ENCODE results near the gene MACROD2.

The MACROD2 gene

DNA sequence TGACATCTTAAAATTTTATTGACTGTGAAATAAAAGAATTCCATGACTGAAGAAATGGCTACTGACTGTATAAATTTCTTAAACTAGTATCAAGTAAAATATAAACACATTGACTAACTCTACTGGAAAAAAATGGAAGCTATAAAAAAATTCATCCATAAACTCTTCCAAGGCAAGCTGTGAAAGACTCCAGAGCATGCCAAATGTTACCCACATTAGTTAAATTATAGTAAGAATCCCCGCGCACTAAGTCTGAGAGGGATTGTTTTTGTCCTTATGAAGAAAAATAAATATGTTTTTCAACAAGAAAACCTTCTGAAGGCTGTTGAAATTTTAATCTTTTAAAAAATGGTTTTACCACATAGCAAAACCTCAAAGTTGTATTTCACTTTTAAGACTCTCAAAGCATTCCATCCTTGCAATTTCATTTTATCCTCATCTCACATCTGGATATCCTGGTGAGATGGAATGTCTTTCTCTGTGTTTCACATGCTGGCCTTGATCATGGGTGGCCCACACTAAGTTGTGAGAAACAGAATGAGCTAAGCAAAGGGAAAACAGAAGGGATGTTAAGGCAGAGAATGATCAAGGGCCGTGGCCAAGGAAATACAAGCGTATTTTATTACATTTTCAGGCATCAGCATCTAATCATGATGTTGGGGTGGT lies 1845.5 kb downstream of the MACROD2 start:
- Histone ChIP-seq H3K27ac (ENCODE audit: extremely low read depth, low read depth, low read length) (no peak overlapping the region), H3K4me3 (ENCODE audit: low read depth, low read length) (no peak overlapping the region), H3K9me3 (ENCODE audit: control insufficient read depth, insufficient read depth, low read depth, low read length) (no peaks in the 10 kb centered on the region), H3K4me1 (ENCODE audit: control insufficient read depth, insufficient read depth, low read length) (no peaks in the 10 kb centered on the region), H3K36me3 (ENCODE audit: control insufficient read depth in 2 of 2, insufficient read depth in 1 of 2, low read length in 2 of 2) (no peaks in the 10 kb centered on the region)
- TF ChIP-seq ZSCAN23 (tag by site-specific recombination; IDR thresholded peaks at IDR 0.05): no peak
- no peak for TF ChIP-seq KLF10 (tag by site-specific recombination; IDR thresholded peaks at IDR 0.05)
- TF ChIP-seq ZNF629 (tag by site-specific recombination; IDR thresholded peaks at IDR 0.05): no peak
- TF ChIP-seq ZNF433 (tag by site-specific recombination; IDR thresholded peaks at IDR 0.05; ENCODE audit: low read depth): no peak
- TF ChIP-seq ZNF324 (tag by site-specific recombination; IDR thresholded peaks at IDR 0.05): no peak
- no peak for TF ChIP-seq ZNF791 (tag by site-specific recombination; IDR thresholded peaks at IDR 0.05)
- TF ChIP-seq, protein P1, sequence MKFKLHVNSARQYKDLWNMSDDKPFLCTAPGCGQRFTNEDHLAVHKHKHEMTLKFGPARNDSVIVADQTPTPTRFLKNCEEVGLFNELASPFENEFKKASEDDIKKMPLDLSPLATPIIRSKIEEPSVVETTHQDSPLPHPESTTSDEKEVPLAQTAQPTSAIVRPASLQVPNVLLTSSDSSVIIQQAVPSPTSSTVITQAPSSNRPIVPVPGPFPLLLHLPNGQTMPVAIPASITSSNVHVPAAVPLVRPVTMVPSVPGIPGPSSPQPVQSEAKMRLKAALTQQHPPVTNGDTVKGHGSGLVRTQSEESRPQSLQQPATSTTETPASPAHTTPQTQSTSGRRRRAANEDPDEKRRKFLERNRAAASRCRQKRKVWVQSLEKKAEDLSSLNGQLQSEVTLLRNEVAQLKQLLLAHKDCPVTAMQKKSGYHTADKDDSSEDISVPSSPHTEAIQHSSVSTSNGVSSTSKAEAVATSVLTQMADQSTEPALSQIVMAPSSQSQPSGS (tag by site-specific recombination; IDR thresholded peaks at IDR 0.05; ENCODE audit: low read depth): no peak
- TF ChIP-seq SCRT2 (tag by site-specific recombination; IDR thresholded peaks at IDR 0.05): no peak
- no peak for TF ChIP-seq ZFP69B (tag by site-specific recombination; IDR thresholded peaks at IDR 0.05)
- ChIA-PET POLR2A (no interaction called here), CTCF (interaction anchor here (0.7 kb wide), 1 partner anchor 593 kb away, joined by 3 read pairs; no protein-coding TSS in a partner anchor)

GRCh38 chr20:15842872-15843271 lies 1847.6 kb downstream of the MACROD2 start:
- ChIA-PET CTCF (interaction anchor here (0.6 kb wide), 1 partner anchor 9 kb away, joined by 3 read pairs; no protein-coding TSS in a partner anchor), POLR2A (no interaction called here)
- Histone ChIP-seq H3K36me3 (ENCODE audit: control insufficient read depth in 2 of 2, insufficient read depth in 1 of 2, low read length in 2 of 2) (no peaks in the 10 kb centered on the region), H3K4me3 (ENCODE audit: low read depth, low read length) (no peak overlapping the region), H3K27ac (ENCODE audit: extremely low read depth, low read depth, low read length) (no peak overlapping the region), H3K9me3 (ENCODE audit: control insufficient read depth, insufficient read depth, low read depth, low read length) (no peaks in the 10 kb centered on the region), H3K4me1 (ENCODE audit: control insufficient read depth, insufficient read depth, low read length) (no peaks in the 10 kb centered on the region)
- TF ChIP-seq, protein P2, sequence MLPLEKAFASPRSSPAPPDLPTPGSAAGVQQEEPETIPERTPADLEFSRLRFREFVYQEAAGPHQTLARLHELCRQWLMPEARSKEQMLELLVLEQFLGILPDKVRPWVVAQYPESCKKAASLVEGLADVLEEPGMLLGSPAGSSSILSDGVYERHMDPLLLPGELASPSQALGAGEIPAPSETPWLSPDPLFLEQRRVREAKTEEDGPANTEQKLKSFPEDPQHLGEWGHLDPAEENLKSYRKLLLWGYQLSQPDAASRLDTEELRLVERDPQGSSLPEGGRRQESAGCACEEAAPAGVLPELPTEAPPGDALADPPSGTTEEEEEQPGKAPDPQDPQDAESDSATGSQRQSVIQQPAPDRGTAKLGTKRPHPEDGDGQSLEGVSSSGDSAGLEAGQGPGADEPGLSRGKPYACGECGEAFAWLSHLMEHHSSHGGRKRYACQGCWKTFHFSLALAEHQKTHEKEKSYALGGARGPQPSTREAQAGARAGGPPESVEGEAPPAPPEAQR (tag by site-specific recombination; IDR thresholded peaks at IDR 0.05): no peak
- TF ChIP-seq ZNF776 (tag by site-specific recombination; IDR thresholded peaks at IDR 0.05; ENCODE audit: borderline replicate concordance) (no peak), ZNF202 (tag by site-specific recombination; IDR thresholded peaks at IDR 0.05; ENCODE audit: borderline replicate concordance) (no peak), SCRT1 (tag by site-specific recombination; IDR thresholded peaks at IDR 0.05; ENCODE audit: borderline replicate concordance) (no peak), ZNF660 (tag by site-specific recombination; IDR thresholded peaks at IDR 0.05) (no peak), ZNF658 (tag by site-specific recombination; IDR thresholded peaks at IDR 0.05) (no peak), ZNF341 (tag by site-specific recombination; IDR thresholded peaks at IDR 0.05; ENCODE audit: low read depth) (no peak), SP2 (tag by site-specific recombination; IDR thresholded peaks at IDR 0.05) (no peak), ZNF561 (tag by site-specific recombination; IDR thresholded peaks at IDR 0.05; ENCODE audit: borderline replicate concordance) (no peak), ZNF701 (tag by site-specific recombination; IDR thresholded peaks at IDR 0.05) (no peak), ZNF623 (tag by site-specific recombination; IDR thresholded peaks at IDR 0.05) (no peak), MYNN (tag by site-specific recombination; IDR thresholded peaks at IDR 0.05; ENCODE audit: borderline replicate concordance) (no peak), ZNF169 (tag by site-specific recombination; IDR thresholded peaks at IDR 0.05) (no peak), ZNF560 (tag by site-specific recombination; IDR thresholded peaks at IDR 0.05; ENCODE audit: borderline replicate concordance) (no peak)
- TF ChIP-seq, protein P3, sequence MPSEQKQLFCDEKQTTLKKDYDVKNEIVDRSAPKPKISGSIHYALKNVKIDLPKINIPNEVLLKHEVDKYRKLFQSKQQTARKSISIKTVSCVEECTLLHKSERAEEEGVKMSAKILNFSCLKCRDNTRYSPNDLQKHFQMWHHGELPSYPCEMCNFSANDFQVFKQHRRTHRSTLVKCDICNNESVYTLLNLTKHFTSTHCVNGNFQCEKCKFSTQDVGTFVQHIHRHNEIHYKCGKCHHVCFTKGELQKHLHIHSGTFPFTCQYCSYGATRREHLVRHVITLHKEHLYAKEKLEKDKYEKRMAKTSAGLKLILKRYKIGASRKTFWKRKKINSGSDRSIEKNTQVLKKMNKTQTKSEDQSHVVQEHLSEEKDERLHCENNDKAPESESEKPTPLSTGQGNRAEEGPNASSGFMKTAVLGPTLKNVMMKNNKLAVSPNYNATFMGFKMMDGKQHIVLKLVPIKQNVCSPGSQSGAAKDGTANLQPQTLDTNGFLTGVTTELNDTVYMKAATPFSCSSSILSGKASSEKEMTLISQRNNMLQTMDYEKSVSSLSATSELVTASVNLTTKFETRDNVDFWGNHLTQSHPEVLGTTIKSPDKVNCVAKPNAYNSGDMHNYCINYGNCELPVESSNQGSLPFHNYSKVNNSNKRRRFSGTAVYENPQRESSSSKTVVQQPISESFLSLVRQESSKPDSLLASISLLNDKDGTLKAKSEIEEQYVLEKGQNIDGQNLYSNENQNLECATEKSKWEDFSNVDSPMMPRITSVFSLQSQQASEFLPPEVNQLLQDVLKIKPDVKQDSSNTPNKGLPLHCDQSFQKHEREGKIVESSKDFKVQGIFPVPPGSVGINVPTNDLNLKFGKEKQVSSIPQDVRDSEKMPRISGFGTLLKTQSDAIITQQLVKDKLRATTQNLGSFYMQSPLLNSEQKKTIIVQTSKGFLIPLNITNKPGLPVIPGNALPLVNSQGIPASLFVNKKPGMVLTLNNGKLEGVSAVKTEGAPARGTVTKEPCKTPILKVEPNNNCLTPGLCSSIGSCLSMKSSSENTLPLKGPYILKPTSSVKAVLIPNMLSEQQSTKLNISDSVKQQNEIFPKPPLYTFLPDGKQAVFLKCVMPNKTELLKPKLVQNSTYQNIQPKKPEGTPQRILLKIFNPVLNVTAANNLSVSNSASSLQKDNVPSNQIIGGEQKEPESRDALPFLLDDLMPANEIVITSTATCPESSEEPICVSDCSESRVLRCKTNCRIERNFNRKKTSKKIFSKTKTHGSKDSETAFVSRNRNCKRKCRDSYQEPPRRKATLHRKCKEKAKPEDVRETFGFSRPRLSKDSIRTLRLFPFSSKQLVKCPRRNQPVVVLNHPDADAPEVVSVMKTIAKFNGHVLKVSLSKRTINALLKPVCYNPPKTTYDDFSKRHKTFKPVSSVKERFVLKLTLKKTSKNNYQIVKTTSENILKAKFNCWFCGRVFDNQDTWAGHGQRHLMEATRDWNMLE (tag by site-specific recombination; conservative IDR thresholded peaks at IDR 0.05; ENCODE audit: low read depth): no peak
